ENCODE measurements around the gene WNT6. TPM values are rescaled to one million over a fixed set of nuclear protein-coding genes. Genes with fewer than 3 reads are reported as not detected.

Gene WNT6
- polyA plus RNA-seq (2012; ENCODE audit: missing spikeins), result not detected

- TF ChIP-seq POLR2AphosphoS5 (IDR thresholded peaks at IDR 0.05; ENCODE audit: low read depth, low read length), result no peak
- TF ChIP-seq TAF1 (IDR thresholded peaks at IDR 0.05; ENCODE audit: borderline replicate concordance, low read depth, low read length), result no peak
- TF ChIP-seq POLR2A (IDR thresholded peaks at IDR 0.05; ENCODE audit: low read depth, low read length), result no peak
- FAIRE-seq (no peak), DNase-seq (ENCODE audit: insufficient read length) (no peak)
Measured at GRCh38 chr2:218859556-218859987, at the start of gene WNT6. Gene WNT6 (plus strand): TSS chr2:218859805. CDS start chr2:218860038, 233 bp downstream.

- FAIRE-seq, result no peak
- TF ChIP-seq POLR2A (IDR thresholded peaks at IDR 0.05; ENCODE audit: low read depth, low read length) (no peak), TAF1 (IDR thresholded peaks at IDR 0.05; ENCODE audit: borderline replicate concordance, low read depth, low read length) (no peak), POLR2AphosphoS5 (IDR thresholded peaks at IDR 0.05; ENCODE audit: low read depth, low read length) (no peak)
- no peak for DNase-seq (ENCODE audit: insufficient read length)
Measured at GRCh38 chr2:218810256-218810655, 49.3 kb upstream of the WNT6 start.

- no peak for DNase-seq (ENCODE audit: insufficient read length)
- TF ChIP-seq TAF1 (IDR thresholded peaks at IDR 0.05; ENCODE audit: borderline replicate concordance, low read depth, low read length) (no peak), POLR2AphosphoS5 (IDR thresholded peaks at IDR 0.05; ENCODE audit: low read depth, low read length) (no peak), POLR2A (IDR thresholded peaks at IDR 0.05; ENCODE audit: low read depth, low read length) (no peak)
- FAIRE-seq, result no peak
Measured at GRCh38 chr2:218811382-218811781, 48.2 kb upstream of the WNT6 start.

GRCh38 chr2:218812096-218812815 is 47.3 kb upstream of the WNT6 start:
- TF ChIP-seq POLR2AphosphoS5 (IDR thresholded peaks at IDR 0.05; ENCODE audit: low read depth, low read length), result no peak
- DNase-seq (ENCODE audit: insufficient read length), result no peak
- no peak for FAIRE-seq

- TF ChIP-seq POLR2A (IDR thresholded peaks at IDR 0.05; ENCODE audit: low read depth, low read length) (no peak), TAF1 (IDR thresholded peaks at IDR 0.05; ENCODE audit: borderline replicate concordance, low read depth, low read length) (no peak), POLR2AphosphoS5 (IDR thresholded peaks at IDR 0.05; ENCODE audit: low read depth, low read length) (no peak)
- FAIRE-seq (no peak), DNase-seq (ENCODE audit: insufficient read length) (no peak)
Measured at GRCh38 chr2:218812861-218813260, 46.7 kb upstream of the WNT6 start.

GRCh38 chr2:218813771-218814460 is 45.7 kb upstream of the WNT6 start:
- FAIRE-seq (no peak), DNase-seq (ENCODE audit: insufficient read length) (no peak)
- no peak for TF ChIP-seq POLR2AphosphoS5 (IDR thresholded peaks at IDR 0.05; ENCODE audit: low read depth, low read length)
- no peak for TF ChIP-seq POLR2A (IDR thresholded peaks at IDR 0.05; ENCODE audit: low read depth, low read length)
- TF ChIP-seq TAF1 (IDR thresholded peaks at IDR 0.05; ENCODE audit: borderline replicate concordance, low read depth, low read length), result no peak

- DNase-seq (ENCODE audit: insufficient read length) (no peak), FAIRE-seq (no peak)
- TF ChIP-seq POLR2AphosphoS5 (IDR thresholded peaks at IDR 0.05; ENCODE audit: low read depth, low read length), result no peak
- no peak for TF ChIP-seq POLR2A (IDR thresholded peaks at IDR 0.05; ENCODE audit: low read depth, low read length)
- no peak for TF ChIP-seq TAF1 (IDR thresholded peaks at IDR 0.05; ENCODE audit: borderline replicate concordance, low read depth, low read length)
Measured at GRCh38 chr2:218814540-218815243, 44.9 kb upstream of the WNT6 start.

GRCh38 chr2:218815244-218815637 is 44.4 kb upstream of the WNT6 start:
- DNase-seq (ENCODE audit: insufficient read length), result no peak
- TF ChIP-seq POLR2AphosphoS5 (IDR thresholded peaks at IDR 0.05; ENCODE audit: low read depth, low read length) (no peak), TAF1 (IDR thresholded peaks at IDR 0.05; ENCODE audit: borderline replicate concordance, low read depth, low read length) (no peak), POLR2A (IDR thresholded peaks at IDR 0.05; ENCODE audit: low read depth, low read length) (no peak)
- no peak for FAIRE-seq

- DNase-seq (ENCODE audit: insufficient read length) (no peak), FAIRE-seq (no peak)
- no peak for TF ChIP-seq TAF1 (IDR thresholded peaks at IDR 0.05; ENCODE audit: borderline replicate concordance, low read depth, low read length)
- no peak for TF ChIP-seq POLR2A (IDR thresholded peaks at IDR 0.05; ENCODE audit: low read depth, low read length)
- TF ChIP-seq POLR2AphosphoS5 (IDR thresholded peaks at IDR 0.05; ENCODE audit: low read depth, low read length), result no peak
Measured at GRCh38 chr2:218815649-218816048, 44.0 kb upstream of the WNT6 start.

- FAIRE-seq (no peak), DNase-seq (ENCODE audit: insufficient read length) (no peak)
- TF ChIP-seq POLR2AphosphoS5 (IDR thresholded peaks at IDR 0.05; ENCODE audit: low read depth, low read length) (no peak), POLR2A (IDR thresholded peaks at IDR 0.05; ENCODE audit: low read depth, low read length) (no peak), TAF1 (IDR thresholded peaks at IDR 0.05; ENCODE audit: borderline replicate concordance, low read depth, low read length) (no peak)
Measured at GRCh38 chr2:218816561-218817011, 43.0 kb upstream of the WNT6 start.

- FAIRE-seq, result no peak
- no peak for DNase-seq (ENCODE audit: insufficient read length)
- TF ChIP-seq TAF1 (IDR thresholded peaks at IDR 0.05; ENCODE audit: borderline replicate concordance, low read depth, low read length), result no peak
- no peak for TF ChIP-seq POLR2AphosphoS5 (IDR thresholded peaks at IDR 0.05; ENCODE audit: low read depth, low read length)
- TF ChIP-seq POLR2A (IDR thresholded peaks at IDR 0.05; ENCODE audit: low read depth, low read length), result no peak
Measured at GRCh38 chr2:218819093-218819492, 40.5 kb upstream of the WNT6 start.
